Breast epithelium (tissue), 3 donors: ENCODE measurements around the gene FOXD4L3.
"Not testable (repeated sequence)": the region's sequence is repeated elsewhere in the genome, so short reads cannot be mapped to it uniquely, and the experiment has no call there.

Experiments
- CTCF ChIP-seq, 3 donors: fragments of 450-650 bp; IDR thresholded peaks; one replicate each; pipeline ENCODE4 v1.5.1; 2016 to 2017; ENCODE audit warnings: antibody characterized with exemption in 3 of 3, mild to moderate bottlenecking in 3 of 3, moderate library complexity in 3 of 3
- POLR2AphosphoS5 ChIP-seq, 3 donors: sonication (generic); formaldehyde crosslinking; IDR thresholded peaks; one replicate each; pipeline ENCODE4 v1.6.1; 2017; ENCODE audit warnings: antibody characterized with exemption in 3 of 3

GRCh38 chr9:68281041-68281440 is 21.6 kb upstream of the FOXD4L3 start:
- TF ChIP-seq POLR2AphosphoS5, CTCF (IDR thresholded peaks at IDR 0.05): not testable (repeated sequence)
